HFFc6 (cell line): ENCODE results near the gene HTD2. TPM values are rescaled to one million over a fixed set of nuclear protein-coding genes. Genes with fewer than 3 reads are reported as not detected.

Experiments
- DNase-seq: peaks from one replicate; pipeline ENCODE4 v3.0.0-alpha.2; 2018
- H3K27ac Mint-ChIP-seq: 2 replicates; pipeline ENCODE4 v1.8.0; 2020; ENCODE audit warnings: mild to moderate bottlenecking, mixed read lengths
- H3K27me3 Mint-ChIP-seq: 2 replicates; pipeline ENCODE4 v1.8.0; 2021; ENCODE audit warnings: mild to moderate bottlenecking, moderate library complexity, mixed read lengths; ENCODE audit not compliant: insufficient read depth
- H3K36me3 Mint-ChIP-seq: 2 replicates; pipeline ENCODE4 v1.8.0; 2021; ENCODE audit warnings: low read depth, mixed read lengths
- H3K4me1 Mint-ChIP-seq: 2 replicates; pipeline ENCODE4 v1.8.0; 2020; ENCODE audit warnings: low read depth, mixed read lengths
- H3K4me3 Mint-ChIP-seq: 2 replicates; pipeline ENCODE4 v1.8.0; 2020; ENCODE audit warnings: mild to moderate bottlenecking, moderate library complexity, mixed read lengths
- H3K9me3 Mint-ChIP-seq: 2 replicates; pipeline ENCODE4 v1.8.0; 2020; ENCODE audit warnings: mild to moderate bottlenecking, mixed read lengths
- CTCF ChIP-seq: fragments of 200-600 bp; sonication (generic); IDR thresholded peaks from 2 replicates; pipeline ENCODE4 v1.5.0; 2021; ENCODE audit warnings: antibody characterized with exemption, mild to moderate bottlenecking
- total RNA-seq, 6 experiments: library from RNA; stranded (reverse); fragmentation: NEBNext Ultra II Directional; extraction: Animal tissue kit (Norgen Biotek cat#: 25700); gene quantifications; 2 replicates in 1 of 6; 3 replicates in 5 of 6; pipeline ENCODE4 v1.2.3, GENCODE V29; 2021

HTD2 gene
- total RNA-seq, 6 experiments from 2014 or later, result 5.1 to 8.7 (median 6.3) TPM

- H3K36me3 Mint-ChIP-seq, result no peaks in the 10 kb centered on the region
- no peak for DNase-seq
- no peak overlapping the region for H3K4me3 Mint-ChIP-seq
- no peak overlapping the region for H3K27ac Mint-ChIP-seq
- H3K4me1 Mint-ChIP-seq, result no peaks in the 10 kb centered on the region
- no peaks in the 10 kb centered on the region for H3K9me3 Mint-ChIP-seq
- no peak for TF ChIP-seq CTCF
- peaks cover 8% of the 10 kb centered on the region for H3K27me3 Mint-ChIP-seq
Observed at GRCh38 chr3:58298190-58298589, 8.1 kb upstream of the HTD2 start.

DNA sequence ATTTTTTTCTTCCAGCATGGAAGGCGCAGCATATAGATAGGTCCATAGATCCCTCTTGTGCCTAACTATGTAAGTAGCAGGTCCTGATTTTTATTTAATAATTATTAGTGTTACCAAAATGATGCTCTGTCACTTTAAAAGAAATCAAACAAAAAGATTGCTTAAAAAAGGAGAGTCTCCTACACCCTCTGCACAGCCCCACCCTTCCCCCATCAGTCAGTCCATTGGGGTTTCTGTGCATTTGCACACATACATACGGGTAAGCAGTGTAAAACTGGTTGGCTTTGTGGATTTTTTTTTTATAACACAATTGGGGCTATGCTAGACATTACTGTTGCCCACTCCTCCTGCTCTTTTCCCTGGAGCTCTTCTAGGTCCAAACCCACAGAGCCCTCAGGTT is 7.2 kb upstream of the HTD2 start:
- H3K9me3 Mint-ChIP-seq, result no peaks in the 10 kb centered on the region
- H3K4me3 Mint-ChIP-seq, result no peak overlapping the region
- H3K4me1 Mint-ChIP-seq, result no peaks in the 10 kb centered on the region
- H3K27me3 Mint-ChIP-seq, result peaks cover 8% of the 10 kb centered on the region
- no peaks in the 10 kb centered on the region for H3K36me3 Mint-ChIP-seq
- TF ChIP-seq CTCF, result no peak
- no peak for DNase-seq
- no peak overlapping the region for H3K27ac Mint-ChIP-seq

DNA sequence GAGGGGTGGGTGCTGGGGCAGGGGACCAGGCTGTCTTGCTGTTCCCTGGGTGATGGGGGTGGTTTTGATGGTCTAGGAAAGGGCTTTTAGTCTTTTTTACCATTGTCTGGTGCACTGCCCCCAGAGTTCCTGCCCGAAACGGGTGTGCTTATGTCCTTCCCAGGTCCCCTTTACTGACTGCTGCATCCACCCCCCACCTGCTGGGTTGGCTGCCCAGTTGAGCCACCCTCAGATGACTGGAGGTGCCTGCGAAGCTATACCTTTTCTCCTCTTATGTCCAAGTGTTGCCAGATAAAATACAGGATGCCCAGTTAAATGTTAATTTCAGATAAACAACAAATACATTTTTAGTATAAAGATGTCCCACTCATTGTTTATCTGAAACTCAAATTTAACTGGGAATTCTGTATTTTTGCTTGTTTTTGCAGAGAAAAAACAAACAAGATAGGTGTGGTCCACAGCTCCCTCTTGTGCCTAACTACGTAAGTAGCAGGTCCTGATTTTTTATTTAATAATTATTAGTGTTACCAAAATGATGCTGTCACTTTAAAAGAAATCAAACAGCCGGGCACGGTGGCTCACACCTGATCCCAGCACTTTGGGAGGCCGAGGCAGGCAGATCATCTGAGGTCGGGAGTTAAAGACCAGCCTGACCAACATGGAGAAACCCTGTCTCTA is 6.3 kb upstream of the HTD2 start:
- TF ChIP-seq CTCF, result peak; percentile 84
- H3K36me3 Mint-ChIP-seq, result no peaks in the 10 kb centered on the region
- no peaks in the 10 kb centered on the region for H3K9me3 Mint-ChIP-seq
- peaks cover 6% of the 10 kb centered on the region for H3K27me3 Mint-ChIP-seq
- no peaks in the 10 kb centered on the region for H3K4me1 Mint-ChIP-seq
- no peak overlapping the region for H3K27ac Mint-ChIP-seq
- DNase-seq, result peak; percentile 33
- no peak overlapping the region for H3K4me3 Mint-ChIP-seq

DNA sequence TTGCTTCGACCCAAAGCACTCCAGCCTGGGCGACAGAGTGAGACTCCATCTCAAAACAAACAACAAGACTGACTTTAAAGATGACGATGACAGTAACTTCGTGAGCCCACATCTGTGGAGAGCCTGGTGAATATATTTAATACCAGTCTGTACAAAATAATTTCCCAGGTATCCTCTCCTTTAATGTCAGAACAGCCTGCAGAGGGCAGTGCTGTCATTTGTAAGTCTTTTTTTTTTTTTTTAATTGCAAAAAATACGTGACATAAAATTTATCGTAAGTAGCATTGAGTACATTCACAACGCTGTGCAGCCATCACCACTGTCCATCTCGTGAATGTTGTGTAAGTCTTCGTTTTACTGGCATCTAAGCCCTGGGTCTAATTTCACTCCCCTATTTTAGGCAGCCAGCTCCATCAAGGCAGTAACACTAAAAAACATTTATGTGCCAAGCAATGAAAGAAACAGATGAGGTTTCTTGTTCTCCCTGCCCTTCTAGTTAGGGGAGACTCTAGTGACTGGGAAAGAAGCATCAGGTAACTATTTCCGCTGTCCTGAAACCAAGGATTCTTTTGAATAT is 1.4 kb downstream of the HTD2 start:
- TF ChIP-seq CTCF, result peak; percentile 79
- peak overlapping the region; percentile 93 for H3K4me3 Mint-ChIP-seq
- H3K4me1 Mint-ChIP-seq, result peaks cover 24% of the 10 kb centered on the region
- H3K9me3 Mint-ChIP-seq, result no peaks in the 10 kb centered on the region
- peak overlapping the region; percentile 99 for H3K27ac Mint-ChIP-seq
- peak; percentile 46 for DNase-seq
- H3K36me3 Mint-ChIP-seq, result peaks cover 23% of the 10 kb centered on the region
- H3K27me3 Mint-ChIP-seq, result peaks cover 5% of the 10 kb centered on the region

DNA sequence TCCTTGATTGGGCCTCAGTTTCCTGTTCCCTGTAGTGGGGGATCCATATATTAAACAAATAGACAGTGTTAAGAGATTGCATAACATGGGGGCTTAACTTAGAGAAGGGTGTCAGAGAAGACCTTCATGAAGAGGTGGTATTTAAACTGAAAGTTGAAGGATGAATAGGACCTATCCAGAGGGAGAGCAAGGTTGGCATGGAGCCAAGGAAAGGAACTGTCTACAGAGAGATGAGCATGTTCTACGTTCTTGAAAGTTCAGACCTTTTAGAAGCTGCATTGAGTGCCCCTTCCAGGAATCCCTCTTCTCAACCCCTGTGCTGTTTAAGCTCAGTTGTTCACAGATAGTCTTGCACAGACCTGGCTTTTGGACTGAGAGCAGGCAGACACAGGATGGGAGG is 2.4 kb downstream of the HTD2 start:
- H3K9me3 Mint-ChIP-seq, result no peaks in the 10 kb centered on the region
- TF ChIP-seq CTCF, result no peak
- H3K27ac Mint-ChIP-seq, result peak overlapping the region; percentile 51
- peaks cover 23% of the 10 kb centered on the region for H3K36me3 Mint-ChIP-seq
- peak overlapping the region; percentile 32; the same call in 1 of the 2 replicates for H3K4me3 Mint-ChIP-seq
- H3K27me3 Mint-ChIP-seq, result peaks cover 5% of the 10 kb centered on the region
- peaks cover 24% of the 10 kb centered on the region for H3K4me1 Mint-ChIP-seq
- no peak for DNase-seq
